HG03103 (cell line): ENCODE results near the gene MCTP2.
A peak's percentile ranks its signal among the peaks of the same experiment; 100 is the strongest.
"Not testable (repeated sequence)": the region's sequence is repeated elsewhere in the genome, so short reads cannot be mapped to it uniquely, and the experiment has no call there.

Experiments
- ATAC-seq: cut with Tn5 transposase; IDR thresholded peaks from one replicate; pipeline ENCODE4 v1.9.1; 2021; ENCODE audit warnings: low read depth; ENCODE audit not compliant: unreplicated experiment

The MCTP2 gene

GRCh38 chr15:94443186-94443585 lies 211.8 kb downstream of the MCTP2 start:
- ATAC-seq, result no peak

- no peak for ATAC-seq
These were observed 214.3 kb downstream of the MCTP2 start for GRCh38 chr15:94445566-94446160.

GRCh38 chr15:94446441-94446840 lies 215.1 kb downstream of the MCTP2 start:
- no peak for ATAC-seq

- ATAC-seq, result no peak
These were observed 220.1 kb downstream of the MCTP2 start for GRCh38 chr15:94451466-94451865.

- ATAC-seq, result no peak
These were observed 222.0 kb downstream of the MCTP2 start for GRCh38 chr15:94453227-94453988.

GRCh38 chr15:94455297-94455696 lies 223.9 kb downstream of the MCTP2 start:
- ATAC-seq, result no peak

- ATAC-seq, result no peak
These were observed 224.9 kb downstream of the MCTP2 start for GRCh38 chr15:94456226-94456625.

- no peak for ATAC-seq
These were observed 226.3 kb downstream of the MCTP2 start for GRCh38 chr15:94457661-94458060.

GRCh38 chr15:94460624-94461023 lies 229.3 kb downstream of the MCTP2 start:
- ATAC-seq, result no peak

- no peak for ATAC-seq
These were observed 235.7 kb downstream of the MCTP2 start for GRCh38 chr15:94467034-94467433.

GRCh38 chr15:94470492-94470891 lies 239.1 kb downstream of the MCTP2 start:
- ATAC-seq, result no peak

- ATAC-seq, result no peak
These were observed 245.3 kb downstream of the MCTP2 start for GRCh38 chr15:94476686-94477085.

GRCh38 chr15:94477913-94478553 lies 246.7 kb downstream of the MCTP2 start:
- ATAC-seq, result no peak

- peak; percentile 50 for ATAC-seq
These were observed 247.4 kb downstream of the MCTP2 start for GRCh38 chr15:94478763-94479162.

GRCh38 chr15:94480289-94480834 lies 249.0 kb downstream of the MCTP2 start:
- no peak for ATAC-seq

GRCh38 chr15:94485148-94485719 lies 253.9 kb downstream of the MCTP2 start:
- ATAC-seq, result no peak

GRCh38 chr15:94487635-94488034 lies 256.3 kb downstream of the MCTP2 start:
- ATAC-seq, result no peak

- no peak for ATAC-seq
These were observed 261.8 kb downstream of the MCTP2 start for GRCh38 chr15:94493176-94493575.

- ATAC-seq, result not testable (repeated sequence)
These were observed 262.2 kb downstream of the MCTP2 start for GRCh38 chr15:94493586-94493985.

GRCh38 chr15:94494732-94495131 lies 263.4 kb downstream of the MCTP2 start:
- ATAC-seq, result no peak

- ATAC-seq, result no peak
These were observed 271.9 kb downstream of the MCTP2 start for GRCh38 chr15:94503293-94503692.
